KOPT-K1 (cell line): ENCODE results near the gene MIA2.
"Not testable (repeated sequence)": the region's sequence is repeated elsewhere in the genome, so short reads cannot be mapped to it uniquely, and the experiment has no call there.

Experiments used
- H3K27ac ChIP-seq: fragments of 200-600 bp; sonication (generic); 2 replicates; pipeline ENCODE4 v1.5.1; 2016; ENCODE audit warnings: antibody characterized with exemption, mild to moderate bottlenecking, low read depth, low read length; ENCODE audit not compliant: poor library complexity, severe bottlenecking
- H3K36me3 ChIP-seq: fragments of 200-600 bp; sonication (generic); 2 replicates; pipeline ENCODE4 v1.5.1; 2017; ENCODE audit warnings: antibody characterized with exemption, mild to moderate bottlenecking, low read length, moderate library complexity; ENCODE audit not compliant: insufficient read depth
- H3K9me3 ChIP-seq: fragments of 200-600 bp; sonication (generic); 2 replicates; pipeline ENCODE4 v1.5.1; 2017; ENCODE audit warnings: antibody characterized with exemption, low read length, mild to moderate bottlenecking; ENCODE audit not compliant: insufficient read depth, poor library complexity, severe bottlenecking

Gene MIA2

GRCh38 chr14:39276579-39277114 lies 42.9 kb downstream of the MIA2 start:
- H3K36me3 ChIP-seq, result peaks cover 5% of the 10 kb centered on the region; the same call in 1 of the 2 replicates
- peaks cover 21% of the 10 kb centered on the region for H3K9me3 ChIP-seq
- H3K27ac ChIP-seq, result no peak overlapping the region

- Histone ChIP-seq H3K36me3 (peaks cover 12% of the 10 kb centered on the region; the same call in 1 of the 2 replicates), H3K27ac (no peak overlapping the region), H3K9me3 (no peaks in the 10 kb centered on the region)
These were observed 45.8 kb downstream of the MIA2 start for GRCh38 chr14:39279515-39279914.

- not testable (repeated sequence) for H3K27ac ChIP-seq, H3K9me3 ChIP-seq
- peaks cover 12% of the 10 kb centered on the region; the same call in 1 of the 2 replicates for H3K36me3 ChIP-seq
These were observed 47.0 kb downstream of the MIA2 start for GRCh38 chr14:39280678-39281077.

- Histone ChIP-seq H3K27ac (no peak overlapping the region), H3K9me3 (peaks cover 12% of the 10 kb centered on the region), H3K36me3 (peaks cover 11% of the 10 kb centered on the region; the same call in 1 of the 2 replicates)
These were observed 55.8 kb downstream of the MIA2 start for GRCh38 chr14:39289523-39289922.

GRCh38 chr14:39291701-39292100 lies 58.0 kb downstream of the MIA2 start:
- H3K36me3 ChIP-seq, result peaks cover 18% of the 10 kb centered on the region; the same call in 1 of the 2 replicates
- H3K27ac ChIP-seq, result no peak overlapping the region
- peaks cover 5% of the 10 kb centered on the region for H3K9me3 ChIP-seq

GRCh38 chr14:39293629-39294028 lies 59.9 kb downstream of the MIA2 start:
- no peak overlapping the region for H3K27ac ChIP-seq
- no peaks in the 10 kb centered on the region for H3K9me3 ChIP-seq
- peaks cover 27% of the 10 kb centered on the region; the same call in 1 of the 2 replicates for H3K36me3 ChIP-seq

- not testable (repeated sequence) for H3K27ac ChIP-seq, H3K9me3 ChIP-seq
- peaks cover 18% of the 10 kb centered on the region; the same call in 1 of the 2 replicates for H3K36me3 ChIP-seq
These were observed 66.7 kb downstream of the MIA2 start for GRCh38 chr14:39300389-39300788.

- peaks cover 9% of the 10 kb centered on the region; the same call in 1 of the 2 replicates for H3K36me3 ChIP-seq
- no peak overlapping the region for H3K27ac ChIP-seq
- no peaks in the 10 kb centered on the region for H3K9me3 ChIP-seq
These were observed 68.6 kb downstream of the MIA2 start for GRCh38 chr14:39302124-39302810.

- Histone ChIP-seq H3K27ac (no peak overlapping the region), H3K36me3 (0 out of 2 replicates have a peak, but pooled peaks cover 3% of the 10 kb centered on the region), H3K9me3 (no peaks in the 10 kb centered on the region)
These were observed 69.4 kb downstream of the MIA2 start for GRCh38 chr14:39303115-39303514.

GRCh38 chr14:39307815-39308214 lies 74.1 kb downstream of the MIA2 start:
- Histone ChIP-seq H3K27ac (no peak overlapping the region), H3K9me3 (no peaks in the 10 kb centered on the region), H3K36me3 (no peaks in the 10 kb centered on the region)

- H3K36me3 ChIP-seq, result no peaks in the 10 kb centered on the region
- no peaks in the 10 kb centered on the region for H3K9me3 ChIP-seq
- no peak overlapping the region for H3K27ac ChIP-seq
These were observed 76.3 kb downstream of the MIA2 start for GRCh38 chr14:39310051-39310450.

GRCh38 chr14:39315859-39316444 lies 82.2 kb downstream of the MIA2 start:
- Histone ChIP-seq H3K36me3 (peaks cover 6% of the 10 kb centered on the region), H3K27ac (no peak overlapping the region), H3K9me3 (no peaks in the 10 kb centered on the region)

- Histone ChIP-seq H3K36me3 (peaks cover 6% of the 10 kb centered on the region), H3K9me3 (no peaks in the 10 kb centered on the region), H3K27ac (no peak overlapping the region)
These were observed 83.3 kb downstream of the MIA2 start for GRCh38 chr14:39316830-39317553.

GRCh38 chr14:39318574-39318973 lies 84.9 kb downstream of the MIA2 start:
- Histone ChIP-seq H3K36me3 (peaks cover 6% of the 10 kb centered on the region), H3K27ac (no peak overlapping the region), H3K9me3 (no peaks in the 10 kb centered on the region)

- Histone ChIP-seq H3K27ac (no peak overlapping the region), H3K9me3 (no peaks in the 10 kb centered on the region), H3K36me3 (peaks cover 6% of the 10 kb centered on the region)
These were observed 85.7 kb downstream of the MIA2 start for GRCh38 chr14:39319381-39319780.
